Choroid plexus epithelial cell (primary cell): Measurements from ENCODE around the gene GALNT14.

Experiments used
- DNase-seq: peaks from one replicate; pipeline ENCODE4 v3.0.0-alpha.2; 2010; ENCODE audit warnings: low read depth
- H3K4me3 ChIP-seq: 2 replicates; pipeline ENCODE4 v1.5.1; 2011; ENCODE audit warnings: low read depth, mild to moderate bottlenecking, control low read depth, low read length, moderate library complexity
- TF ChIP-seq, protein P1 (sequence below): conservative IDR thresholded peaks from 2 replicates; pipeline ENCODE4 v1.5.1; 2011; ENCODE audit warnings: low read depth, mild to moderate bottlenecking, control low read depth, inconsistent platforms, low read length, moderate library complexity

The GALNT14 gene

DNA sequence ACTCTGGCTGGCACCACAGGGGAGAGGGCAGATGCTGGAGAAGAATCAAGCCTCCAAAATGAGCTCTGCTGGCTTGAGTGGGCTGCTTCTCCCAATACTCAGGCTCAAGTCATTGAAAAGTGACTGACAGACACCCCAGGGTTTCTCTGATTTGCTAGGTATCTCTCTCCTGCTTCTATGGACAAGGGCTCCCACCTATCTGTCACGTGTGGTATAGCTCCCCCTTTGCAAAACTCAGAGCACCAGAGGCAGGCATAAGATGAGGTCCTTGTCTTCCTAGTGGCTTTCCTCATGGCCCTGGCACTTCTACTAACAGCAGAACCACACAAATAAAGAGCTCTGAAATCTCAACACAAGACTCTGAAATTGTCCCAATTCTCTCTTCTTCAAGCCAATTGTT, 105.2 kb downstream of the GALNT14 start:
- TF ChIP-seq, protein P1, sequence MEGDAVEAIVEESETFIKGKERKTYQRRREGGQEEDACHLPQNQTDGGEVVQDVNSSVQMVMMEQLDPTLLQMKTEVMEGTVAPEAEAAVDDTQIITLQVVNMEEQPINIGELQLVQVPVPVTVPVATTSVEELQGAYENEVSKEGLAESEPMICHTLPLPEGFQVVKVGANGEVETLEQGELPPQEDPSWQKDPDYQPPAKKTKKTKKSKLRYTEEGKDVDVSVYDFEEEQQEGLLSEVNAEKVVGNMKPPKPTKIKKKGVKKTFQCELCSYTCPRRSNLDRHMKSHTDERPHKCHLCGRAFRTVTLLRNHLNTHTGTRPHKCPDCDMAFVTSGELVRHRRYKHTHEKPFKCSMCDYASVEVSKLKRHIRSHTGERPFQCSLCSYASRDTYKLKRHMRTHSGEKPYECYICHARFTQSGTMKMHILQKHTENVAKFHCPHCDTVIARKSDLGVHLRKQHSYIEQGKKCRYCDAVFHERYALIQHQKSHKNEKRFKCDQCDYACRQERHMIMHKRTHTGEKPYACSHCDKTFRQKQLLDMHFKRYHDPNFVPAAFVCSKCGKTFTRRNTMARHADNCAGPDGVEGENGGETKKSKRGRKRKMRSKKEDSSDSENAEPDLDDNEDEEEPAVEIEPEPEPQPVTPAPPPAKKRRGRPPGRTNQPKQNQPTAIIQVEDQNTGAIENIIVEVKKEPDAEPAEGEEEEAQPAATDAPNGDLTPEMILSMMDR, result no peak
- no peak for DNase-seq
- H3K4me3 ChIP-seq, result no peak overlapping the region

DNA sequence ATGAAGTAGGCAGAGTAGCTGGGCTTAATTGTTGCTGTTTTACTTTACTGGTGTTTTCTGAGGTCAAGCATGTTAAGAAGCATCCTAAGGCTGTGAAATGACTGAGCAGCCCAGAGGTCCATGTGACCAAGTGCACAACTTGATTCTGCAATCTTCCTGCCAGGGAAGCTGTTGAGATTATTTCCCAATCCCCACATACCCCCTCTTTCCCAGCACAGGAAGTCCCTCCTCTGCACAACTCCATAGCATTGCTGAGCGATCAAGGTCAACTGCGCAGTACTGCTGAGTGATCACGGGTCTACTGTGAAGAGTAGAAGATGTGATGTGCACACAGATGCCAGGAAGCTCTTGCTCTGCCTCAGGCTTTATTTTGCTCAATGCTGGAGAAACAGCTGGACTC, 105.8 kb downstream of the GALNT14 start:
- no peak overlapping the region for H3K4me3 ChIP-seq
- DNase-seq, result no peak
- TF ChIP-seq, protein P1, result no peak

DNA sequence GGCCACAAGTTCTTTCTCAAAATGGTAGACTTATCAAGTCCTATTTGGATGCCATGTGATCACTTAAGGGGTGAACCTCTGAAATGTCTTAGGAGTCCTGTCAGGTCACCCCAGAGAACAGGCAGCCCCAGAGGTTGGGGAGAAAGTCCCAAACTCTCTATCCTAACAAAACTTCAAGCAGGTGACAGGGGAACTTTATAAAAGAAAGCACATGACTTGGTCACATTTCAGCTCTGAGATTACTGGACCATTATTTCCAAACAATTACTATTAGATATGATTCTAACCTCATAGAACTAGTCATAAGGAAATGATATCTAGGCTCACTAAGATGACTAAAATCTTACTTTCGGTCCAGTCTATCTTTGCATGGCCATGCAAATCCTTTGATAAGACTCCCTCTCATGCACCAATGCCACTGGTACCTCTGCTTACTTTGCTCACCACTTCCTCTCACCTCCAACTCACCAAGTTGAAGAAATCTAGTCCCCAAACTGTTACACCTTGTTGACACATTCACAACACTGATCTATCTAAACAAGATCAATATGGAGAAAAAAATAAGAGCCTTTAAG, 107.0 kb downstream of the GALNT14 start:
- H3K4me3 ChIP-seq, result no peak overlapping the region
- no peak for DNase-seq
- TF ChIP-seq, protein P1, result no peak

DNA sequence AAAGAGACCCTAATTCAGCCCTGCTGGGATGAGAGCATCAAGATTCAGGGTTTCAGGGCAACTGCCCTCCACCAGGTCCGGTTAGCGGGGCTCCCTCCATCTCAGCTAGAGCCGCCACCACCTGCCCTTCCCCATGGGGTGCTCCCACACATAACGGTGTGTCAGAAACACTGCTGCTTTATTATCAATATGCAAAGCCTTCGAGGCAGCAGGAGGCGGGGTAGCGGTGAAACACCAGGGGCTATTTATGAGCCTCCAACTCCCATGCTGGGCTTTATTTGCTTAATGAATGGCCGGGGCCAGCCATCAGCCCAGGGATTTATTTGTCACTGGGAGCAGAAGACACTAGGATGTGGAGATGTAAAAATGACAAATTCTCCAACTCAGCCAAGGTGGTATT, 109.8 kb downstream of the GALNT14 start:
- TF ChIP-seq, protein P1, result no peak
- H3K4me3 ChIP-seq, result no peak overlapping the region
- DNase-seq, result no peak

DNA sequence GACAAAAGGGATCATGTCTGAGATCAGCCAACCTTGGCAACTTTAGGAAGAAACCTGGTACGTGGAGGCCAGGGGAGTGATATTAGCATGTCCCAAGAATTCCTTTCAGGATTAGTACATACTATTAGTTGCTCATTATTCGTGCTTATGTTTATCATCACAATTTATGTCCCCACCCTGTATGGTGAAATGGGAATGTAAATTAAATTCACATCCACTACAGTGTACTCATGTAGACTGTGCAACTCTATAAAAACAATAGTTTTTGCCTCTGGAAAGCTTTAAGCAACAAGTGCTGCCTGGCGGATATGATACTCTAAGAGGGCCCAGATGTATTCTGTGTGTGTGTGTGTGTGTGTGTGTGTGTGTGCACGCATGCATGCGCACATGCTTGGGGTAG, 110.7 kb downstream of the GALNT14 start:
- H3K4me3 ChIP-seq, result no peak overlapping the region
- no peak for DNase-seq
- TF ChIP-seq, protein P1, result no peak

DNA sequence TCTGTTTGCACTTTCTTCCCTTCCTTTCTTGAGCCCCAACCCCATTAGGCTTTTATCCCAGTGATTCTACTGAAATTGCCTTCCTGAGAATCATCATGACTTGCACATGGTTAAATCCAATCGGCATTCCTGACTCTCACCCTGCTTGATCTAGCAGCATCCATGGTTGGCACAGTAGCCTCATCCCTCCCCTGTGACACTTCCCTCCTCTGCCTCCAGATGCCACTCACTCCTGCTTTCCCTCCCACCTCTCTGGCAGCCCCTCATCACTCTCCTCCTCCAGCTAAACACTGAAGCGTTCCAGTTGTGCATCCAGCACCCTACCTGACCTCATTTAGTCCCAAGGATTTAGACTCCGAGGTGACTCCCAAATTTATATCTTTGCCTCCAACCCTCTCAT, 114.7 kb downstream of the GALNT14 start:
- TF ChIP-seq, protein P1, result no peak
- H3K4me3 ChIP-seq, result no peak overlapping the region
- no peak for DNase-seq

DNA sequence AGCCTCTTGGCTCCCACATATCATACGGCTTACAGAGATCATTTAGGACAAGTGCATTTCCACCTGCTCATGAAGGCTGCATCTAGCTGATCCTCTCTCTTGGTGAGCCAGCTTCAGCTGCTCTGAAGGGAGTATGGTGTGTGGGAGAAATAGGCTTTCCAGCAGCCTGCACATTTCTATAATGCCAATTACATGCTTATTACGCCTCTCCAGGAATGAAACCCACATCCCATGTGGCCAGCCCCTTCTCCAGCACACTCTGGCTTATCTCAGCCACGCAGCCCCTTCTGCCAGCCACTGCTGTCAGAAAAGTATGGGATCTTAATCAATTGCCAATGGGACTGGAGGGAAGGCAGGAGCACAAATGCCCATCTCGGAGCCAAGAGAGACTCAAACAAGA, 117.5 kb downstream of the GALNT14 start:
- DNase-seq, result no peak
- no peak overlapping the region for H3K4me3 ChIP-seq
- TF ChIP-seq, protein P1, result no peak
